NB4 (cell line): ENCODE results near the gene OR2V2.

Experiments used
- DNase-seq: peaks from one replicate; pipeline ENCODE4 v3.0.0; 2010; ENCODE audit warnings: low read depth
- H3K4me3 ChIP-seq: one replicate; pipeline ENCODE4 v1.5.1; 2011; ENCODE audit warnings: mild to moderate bottlenecking, low read depth, low read length, moderate library complexity
- CTCF ChIP-seq: IDR thresholded peaks from one replicate; pipeline ENCODE4 v1.5.1; 2012; ENCODE audit warnings: low read depth, low read length
- MAX ChIP-seq: IDR thresholded peaks from 2 replicates; pipeline ENCODE4 v1.6.1; 2011; ENCODE audit warnings: low read depth, low read length
- MYC ChIP-seq: IDR thresholded peaks from 2 replicates; pipeline ENCODE4 v1.6.1; 2011; ENCODE audit warnings: low read depth, low read length
- POLR2A ChIP-seq: IDR thresholded peaks from 2 replicates; pipeline ENCODE4 v1.6.1; 2011; ENCODE audit warnings: mild to moderate bottlenecking; ENCODE audit not compliant: insufficient read length; ENCODE audit errors: extremely low read depth

Gene OR2V2

GRCh38 chr5:181198905-181199519, 51.6 kb downstream of the OR2V2 start:
- no peak for DNase-seq

GRCh38 chr5:181199881-181200638, 52.7 kb downstream of the OR2V2 start:
- no peak for DNase-seq
- H3K4me3 ChIP-seq: no peak overlapping the region
- TF ChIP-seq POLR2A (no peak), CTCF (no peak), MAX (no peak), MYC (no peak)

More at GRCh38 chr5:181198905-181199519, 51.6 kb downstream of the OR2V2 start:
- no peak overlapping the region for H3K4me3 ChIP-seq
- TF ChIP-seq POLR2A (no peak), MAX (no peak), CTCF (no peak), MYC (no peak)

GRCh38 chr5:181200816-181201215, 53.4 kb downstream of the OR2V2 start:
- no peak for DNase-seq
- TF ChIP-seq CTCF (no peak), MAX (no peak), MYC (no peak), POLR2A (no peak)
- H3K4me3 ChIP-seq: no peak overlapping the region

GRCh38 chr5:181203093-181203711, 55.8 kb downstream of the OR2V2 start:
- DNase-seq: peak; percentile 78
- no peak for TF ChIP-seq MYC
- TF ChIP-seq CTCF: no peak
- no peak for TF ChIP-seq MAX
- no peak for TF ChIP-seq POLR2A
- no peak overlapping the region for H3K4me3 ChIP-seq

GRCh38 chr5:181203777-181204112, 56.4 kb downstream of the OR2V2 start:
- no peak for TF ChIP-seq CTCF
- no peak for TF ChIP-seq MYC
- H3K4me3 ChIP-seq: no peak overlapping the region

More at GRCh38 chr5:181203777-181204112, 56.4 kb downstream of the OR2V2 start:
- no peak for DNase-seq
